NCI-H146 (cell line): ENCODE results near the gene ADCY1.

Experiments
- DNase-seq: peaks from one replicate; lab custom pipeline; 2025; lab: John Stamatoyannopoulos, UW

Gene ADCY1

DNA sequence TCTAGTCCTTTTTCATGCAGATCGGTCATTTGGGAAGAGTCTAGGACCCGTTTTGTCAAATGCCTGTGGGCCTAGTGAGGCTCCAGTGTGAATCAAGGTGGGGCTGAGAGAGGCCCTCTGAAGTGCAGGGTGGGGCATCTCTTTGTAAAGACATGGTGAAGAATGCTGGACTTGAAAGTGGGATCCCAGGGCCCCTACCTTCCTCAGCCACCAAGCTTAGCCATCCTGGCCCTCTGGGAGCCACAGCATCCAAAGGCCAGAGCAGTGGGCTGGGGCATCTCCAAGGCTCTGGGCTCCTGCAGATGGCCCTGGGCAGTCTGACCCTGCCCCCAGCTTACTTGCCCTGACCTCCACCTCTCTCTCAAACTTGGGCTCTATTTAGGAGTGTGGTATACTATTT lies 78.5 kb downstream of the ADCY1 start:
- no peak for DNase-seq

- no peak for DNase-seq
Observed at GRCh38 chr7:45653209-45653907, 79.2 kb downstream of the ADCY1 start.

DNA sequence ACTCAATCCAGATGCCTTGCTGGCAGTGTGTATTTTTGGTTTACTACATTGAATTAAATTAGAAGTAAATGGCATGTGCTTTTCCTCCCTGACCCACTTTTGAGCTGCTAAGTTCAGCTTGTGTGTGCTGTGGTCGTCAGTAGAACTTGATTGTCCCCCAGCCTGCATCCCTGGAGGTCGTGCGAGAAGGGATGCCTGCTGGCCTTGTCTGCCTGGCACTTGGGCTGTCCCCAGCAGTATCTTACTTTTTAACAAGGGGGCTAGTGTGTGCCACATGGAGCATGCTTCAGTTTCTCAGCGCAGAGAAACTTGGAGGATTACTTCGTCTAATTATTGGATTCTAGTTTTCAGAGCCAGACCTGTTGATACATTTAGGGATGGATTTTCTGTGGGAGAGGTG lies 80.2 kb downstream of the ADCY1 start:
- no peak for DNase-seq

DNA sequence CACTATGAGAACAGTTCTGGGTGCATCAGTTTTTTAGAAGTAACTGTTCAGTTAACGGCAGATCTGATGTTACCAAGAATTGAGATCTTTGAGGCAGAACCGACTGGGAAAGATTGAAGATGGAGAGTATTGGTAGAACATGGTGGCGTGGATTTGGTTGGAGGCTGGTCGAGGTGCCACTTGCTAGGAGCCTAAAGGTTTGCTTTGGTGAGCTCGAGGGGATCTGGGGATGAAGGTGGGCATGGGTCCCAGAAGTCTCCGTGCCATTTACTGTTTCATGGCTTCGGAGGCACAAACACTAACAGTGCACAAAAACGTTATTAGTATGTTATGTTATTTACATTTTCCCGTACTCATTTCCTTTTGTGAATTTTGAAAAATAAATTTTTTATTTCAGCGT lies 81.4 kb downstream of the ADCY1 start:
- no peak for DNase-seq

- no peak for DNase-seq
Observed at GRCh38 chr7:45656431-45656830, 82.3 kb downstream of the ADCY1 start.

DNA sequence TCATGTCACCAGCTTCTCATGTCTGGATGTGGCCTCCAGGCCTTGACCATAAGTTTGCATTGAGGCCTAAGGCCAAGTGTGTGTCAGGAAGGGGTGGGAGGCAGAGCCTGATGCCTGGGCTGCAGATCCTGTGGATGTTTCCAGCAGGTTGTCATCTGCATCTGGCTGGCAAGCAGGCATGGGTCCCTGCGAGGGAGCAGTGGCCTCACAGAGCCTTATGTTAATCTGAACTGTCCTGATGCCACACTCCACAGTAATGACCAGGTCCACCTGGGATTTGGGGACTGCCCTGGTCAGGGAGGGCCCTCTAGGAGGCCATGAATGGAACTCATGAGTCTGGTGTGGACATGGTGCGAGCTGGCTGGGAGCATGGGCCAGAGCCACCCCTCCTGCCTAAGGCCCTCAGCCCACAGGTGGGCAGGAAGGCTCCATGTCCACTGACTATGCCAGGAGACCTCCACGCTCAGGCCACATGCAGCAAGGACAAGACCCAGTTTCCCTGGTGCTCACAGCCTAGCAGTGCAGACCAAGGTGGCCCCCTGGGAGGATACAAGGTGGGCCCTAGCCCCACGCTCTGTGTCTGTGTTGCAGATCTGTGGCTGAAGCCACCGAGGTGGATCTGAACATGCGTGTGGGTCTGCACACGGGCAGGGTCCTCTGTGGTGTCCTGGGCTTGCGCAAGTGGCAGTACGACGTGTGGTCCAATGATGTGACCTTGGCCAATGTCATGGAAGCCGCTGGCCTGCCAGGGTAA lies 83.1 kb downstream of the ADCY1 start:
- DNase-seq = no peak

DNA sequence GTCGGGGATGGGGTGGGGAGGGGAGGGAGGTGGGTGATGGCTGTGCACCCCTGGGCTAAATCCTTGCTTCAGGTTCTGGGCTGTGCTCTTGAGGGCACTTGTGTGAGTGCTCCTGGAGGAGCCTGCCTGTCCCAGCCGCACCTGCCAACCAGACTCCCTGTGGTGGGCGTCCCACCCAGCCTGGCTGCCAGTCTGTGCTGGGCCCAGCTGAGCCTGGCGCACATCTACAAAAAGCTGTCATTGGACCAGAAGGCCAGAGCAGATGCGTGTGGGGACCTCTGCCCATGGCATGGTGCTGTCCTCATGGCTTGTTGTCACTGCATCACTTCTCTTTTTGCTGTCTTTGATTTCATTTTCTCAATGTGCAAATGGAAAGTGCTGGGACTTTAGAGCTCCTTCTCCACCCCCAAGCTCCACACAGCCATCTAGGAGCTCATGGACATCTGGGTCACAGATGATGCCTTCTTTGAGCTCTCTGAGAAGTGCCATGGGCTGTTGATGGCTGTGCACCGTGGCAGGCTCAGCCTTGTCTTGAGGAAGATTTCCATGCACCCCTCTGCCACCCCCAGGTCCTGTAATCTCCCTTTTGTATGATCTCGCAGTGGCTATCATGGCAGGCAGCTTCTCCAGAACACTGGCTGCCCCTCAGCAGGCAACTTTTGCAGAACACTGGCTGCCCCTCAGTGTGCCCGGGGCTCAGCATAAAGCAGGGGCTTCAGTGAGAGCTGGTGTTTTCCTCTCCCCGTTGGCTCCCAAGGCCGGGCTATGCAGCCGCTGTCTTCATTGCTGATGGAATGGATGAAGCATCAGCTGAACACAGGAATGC lies 83.9 kb downstream of the ADCY1 start:
- DNase-seq = no peak

DNA sequence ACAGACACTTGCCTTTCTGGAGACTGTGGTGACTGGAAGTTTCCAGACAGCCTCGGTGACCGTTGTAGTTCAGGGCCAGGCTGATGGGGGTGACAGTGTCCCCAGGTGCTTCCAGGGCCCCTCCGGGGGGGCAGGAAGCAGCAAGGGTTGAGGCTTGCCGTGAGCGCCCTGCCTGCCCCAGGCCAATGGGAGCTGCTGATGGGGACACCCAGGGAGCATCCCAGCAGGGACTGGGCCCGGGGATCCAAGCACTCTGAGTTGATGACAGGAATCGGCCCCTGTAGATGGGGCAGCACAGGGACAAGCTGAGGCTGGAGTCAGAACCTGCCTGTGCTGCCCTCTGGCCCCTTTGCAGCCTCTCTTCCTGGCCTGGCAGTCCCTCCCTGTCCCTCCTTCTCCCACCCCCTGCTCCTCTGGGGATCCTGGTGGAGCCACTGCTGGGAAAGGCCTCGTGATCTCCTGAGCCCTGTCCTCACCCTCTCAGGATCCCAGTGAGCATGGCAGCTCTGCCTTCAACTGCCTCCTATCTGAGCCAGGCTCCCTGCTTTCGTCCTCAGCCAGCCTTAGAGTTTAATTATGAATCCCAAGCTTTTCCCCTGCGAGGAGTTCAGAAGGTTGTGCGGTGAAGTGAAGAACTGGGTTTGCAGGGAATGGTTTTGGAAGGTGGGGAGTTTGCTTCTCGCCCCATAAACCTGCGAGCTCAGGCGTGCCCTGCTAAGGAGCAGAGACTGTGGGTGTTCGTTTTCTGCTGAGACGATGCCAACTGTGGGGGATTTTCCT lies 84.7 kb downstream of the ADCY1 start:
- no peak for DNase-seq

DNA sequence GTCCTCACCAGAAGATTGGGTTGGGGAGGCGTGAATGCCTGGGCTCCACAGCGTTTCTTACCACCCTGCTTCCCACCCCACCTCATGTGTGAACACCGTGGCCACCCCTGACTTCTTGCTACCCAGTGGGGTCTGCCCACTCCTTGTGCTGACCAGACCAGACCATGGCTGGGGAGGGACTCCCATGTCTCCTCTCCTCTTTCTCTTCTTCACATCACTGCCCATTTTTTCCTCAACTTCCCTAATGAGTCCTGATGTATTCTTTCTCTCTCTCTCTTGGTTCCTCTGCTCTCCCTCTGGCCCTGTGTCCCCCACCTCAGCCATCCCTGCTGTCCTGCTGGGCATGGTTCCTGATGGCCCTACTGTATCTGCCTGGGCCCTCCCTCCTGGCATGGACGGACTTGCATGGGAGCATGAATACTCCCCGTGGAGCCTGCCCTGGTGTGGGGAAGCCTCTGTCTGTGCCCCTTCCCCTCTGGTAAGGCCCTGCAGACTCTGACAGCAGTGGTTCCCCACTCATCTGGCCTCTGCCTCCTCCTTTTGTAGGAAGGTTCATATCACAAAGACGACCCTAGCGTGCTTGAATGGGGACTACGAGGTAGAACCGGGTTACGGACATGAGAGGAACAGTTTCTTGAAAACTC lies 85.5 kb downstream of the ADCY1 start:
- DNase-seq = no peak

DNA sequence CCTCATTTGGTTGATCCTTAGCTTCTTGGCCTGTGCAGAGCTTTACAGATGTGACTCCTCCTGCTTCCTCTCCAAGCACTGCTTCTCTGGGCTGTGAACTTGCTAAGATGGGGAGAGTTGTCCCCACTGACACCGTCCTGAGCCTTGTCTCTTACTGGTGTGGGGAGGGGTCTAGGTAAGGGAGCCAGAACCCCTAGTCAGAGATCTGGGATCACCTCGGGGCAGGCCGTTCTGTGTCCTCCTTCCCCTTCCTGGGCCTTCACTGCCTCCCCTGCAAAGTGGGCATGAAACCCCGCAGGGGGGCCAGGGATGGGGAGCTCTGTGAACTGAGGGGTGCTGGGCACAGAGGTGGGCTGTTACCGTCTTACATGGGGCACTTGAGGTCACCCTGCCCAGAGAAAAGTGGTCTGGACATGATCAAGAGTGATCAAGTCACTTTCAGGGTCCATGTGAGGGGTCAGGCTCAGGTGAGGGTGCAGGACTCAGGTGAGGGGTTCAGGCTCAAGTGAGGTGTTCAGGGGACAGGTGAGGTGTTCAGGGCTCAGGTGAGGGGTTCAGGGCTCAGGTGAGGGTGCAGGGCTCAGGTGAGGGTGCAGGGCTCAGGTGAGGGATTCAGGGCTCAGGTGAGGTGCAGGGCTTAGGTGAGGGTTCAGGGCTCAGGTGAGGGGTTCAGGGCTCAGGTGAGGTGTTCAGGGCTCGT lies 86.2 kb downstream of the ADCY1 start:
- DNase-seq = no peak

DNA sequence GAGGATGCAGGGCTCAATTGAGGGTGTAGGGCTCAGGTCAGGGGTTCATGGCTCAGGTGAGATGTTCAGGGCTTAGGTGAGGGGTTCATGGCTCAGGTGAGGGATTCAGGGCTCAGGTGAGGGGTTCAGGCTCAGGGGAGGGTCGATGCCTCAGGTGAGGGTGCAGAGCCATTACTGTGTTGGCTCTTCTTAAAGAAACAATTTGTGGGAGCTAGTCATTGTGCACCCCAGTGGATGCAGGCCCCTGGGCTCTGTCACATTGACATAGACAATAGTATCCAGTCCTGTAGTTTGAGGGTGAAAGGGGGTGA lies 86.7 kb downstream of the ADCY1 start:
- no peak for DNase-seq

GRCh38 chr7:45661302-45661995 lies 87.3 kb downstream of the ADCY1 start:
- DNase-seq = no peak

DNA sequence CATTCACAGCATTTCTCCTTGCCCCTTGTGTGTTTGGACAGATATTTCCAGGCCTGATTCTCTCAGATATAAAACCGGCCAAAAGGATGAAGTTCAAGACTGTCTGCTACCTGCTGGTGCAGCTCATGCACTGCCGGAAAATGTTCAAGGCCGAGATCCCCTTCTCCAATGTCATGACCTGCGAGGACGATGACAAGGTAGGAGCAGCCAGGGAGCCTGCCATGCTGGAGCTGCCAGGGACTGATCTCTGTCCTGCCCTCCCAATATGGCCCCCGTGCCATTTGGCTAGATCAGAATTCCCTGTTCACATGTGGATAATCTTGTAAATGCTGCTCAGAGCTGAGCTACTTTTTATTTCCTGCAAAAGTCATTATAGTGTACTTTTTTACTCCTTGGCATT lies 87.8 kb downstream of the ADCY1 start:
- no peak for DNase-seq

DNA sequence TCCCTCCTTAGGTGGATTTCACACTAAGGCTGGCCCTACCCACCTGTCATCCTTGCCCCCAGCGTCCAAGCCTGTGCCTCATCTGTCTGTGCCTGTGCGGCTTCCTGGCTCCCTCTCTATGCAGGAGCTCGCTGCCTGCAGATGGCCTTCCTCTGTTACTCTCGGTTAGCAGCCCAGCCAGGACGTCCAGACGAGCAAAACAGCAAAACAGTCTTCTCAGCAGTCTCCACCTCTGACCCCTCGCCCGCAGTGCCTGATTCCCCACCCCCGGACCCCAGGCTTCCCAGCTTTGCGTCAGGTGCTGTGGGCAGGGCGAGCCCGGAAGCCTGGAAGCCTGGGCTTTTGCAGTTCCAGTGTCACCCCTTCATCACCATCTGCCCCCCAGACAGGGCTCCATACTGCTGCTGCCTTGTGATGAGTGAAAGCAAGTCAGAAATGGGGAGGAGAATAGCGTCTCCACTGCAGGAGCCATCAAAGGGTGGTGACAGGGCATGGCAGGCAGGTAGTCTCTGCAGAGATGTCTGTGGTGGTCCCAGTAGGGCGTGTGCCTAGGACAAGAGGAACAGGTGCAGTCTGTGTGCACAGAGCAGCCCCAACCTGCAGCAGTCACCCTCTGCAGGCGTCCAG lies 88.5 kb downstream of the ADCY1 start:
- DNase-seq = no peak

- no peak for DNase-seq
Observed at GRCh38 chr7:45663167-45663921, 89.2 kb downstream of the ADCY1 start.

DNA sequence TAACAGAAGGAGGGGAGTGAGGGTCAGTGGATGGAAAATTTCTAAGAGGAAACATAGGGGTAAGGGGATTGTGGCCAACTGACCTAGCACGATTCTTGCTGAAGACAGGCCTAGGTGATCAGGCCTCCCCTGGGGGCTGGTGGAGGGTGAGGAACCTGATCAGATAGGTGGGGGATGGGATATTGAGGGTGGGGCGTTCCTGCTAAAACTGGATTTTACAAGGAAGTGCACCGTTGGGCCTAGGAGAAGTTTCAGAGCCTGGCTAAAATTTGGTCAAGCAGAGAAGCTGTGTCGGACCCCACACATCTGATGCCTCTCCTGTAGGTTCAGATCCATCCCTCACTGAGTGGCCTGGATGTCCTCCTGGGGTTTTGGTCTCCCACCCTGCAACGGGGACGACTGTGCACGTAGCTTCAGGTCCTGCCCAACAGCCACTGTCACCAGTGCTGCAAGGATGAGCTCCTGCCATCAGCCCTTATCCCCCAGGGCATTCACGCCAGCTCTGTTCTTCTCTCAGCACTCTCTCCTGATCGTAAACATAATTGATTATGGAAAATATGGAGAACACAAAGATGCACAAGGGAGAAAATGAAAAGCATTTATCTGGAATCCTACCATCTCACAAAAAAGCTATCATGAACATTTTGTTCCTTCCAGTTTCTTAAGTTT lies 89.9 kb downstream of the ADCY1 start:
- no peak for DNase-seq

- no peak for DNase-seq
Observed at GRCh38 chr7:45665172-45665571, 91.0 kb downstream of the ADCY1 start.

- no peak for DNase-seq
Observed at GRCh38 chr7:45670227-45670626, 96.1 kb downstream of the ADCY1 start.

DNA sequence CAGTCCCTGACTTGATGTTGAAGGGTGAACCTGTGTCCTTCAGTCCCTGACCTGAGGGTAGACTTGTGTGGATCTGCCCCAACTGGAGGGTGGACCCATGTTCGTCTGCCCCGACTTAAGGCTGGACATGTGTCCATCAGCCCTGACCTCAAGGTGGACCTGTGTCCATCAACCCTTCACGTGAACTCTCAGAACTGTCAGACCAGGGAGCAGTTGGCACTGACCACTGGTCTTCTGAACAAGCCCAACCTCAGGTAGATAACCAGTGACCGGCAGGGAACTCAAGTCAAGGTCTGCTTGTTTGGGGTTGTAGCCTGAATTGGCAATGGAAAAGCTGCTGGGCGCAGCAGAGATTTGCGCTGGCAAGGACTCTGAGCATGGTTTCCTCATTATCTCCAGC lies 96.5 kb downstream of the ADCY1 start:
- DNase-seq = no peak
